ENCODE measurements around the gene GFM1.

Gene GFM1

DNA sequence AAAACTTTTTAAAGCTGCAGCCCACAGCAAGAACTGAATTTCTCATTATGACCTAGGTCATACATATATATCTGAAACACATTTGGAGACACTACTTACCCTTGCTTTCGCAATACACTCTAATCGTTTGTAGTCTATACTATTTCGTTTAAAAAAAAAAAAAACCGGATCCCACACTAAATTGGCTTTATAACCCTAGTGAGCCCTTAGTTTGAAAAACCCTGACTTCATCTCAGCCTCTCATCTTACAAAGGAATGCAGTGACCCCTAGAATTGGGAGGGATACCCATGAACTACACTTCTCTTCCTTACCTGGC lies 83.7 kb downstream of the GFM1 start:
- DNase-seq = no peak

- no peak for DNase-seq
These were observed 84.5 kb downstream of the GFM1 start for GRCh38 chr3:158728851-158729250.

- no peak for DNase-seq
These were observed 87.2 kb downstream of the GFM1 start for GRCh38 chr3:158731486-158731885.

GRCh38 chr3:158731938-158732855 lies 87.9 kb downstream of the GFM1 start, which contains the start of gene RARRES1:
Gene RARRES1, minus strand, starts transcription at chr3:158732457. Its CDS starts 42 bp downstream, at chr3:158732415.
- DNase-seq = peak; percentile 49

DNA sequence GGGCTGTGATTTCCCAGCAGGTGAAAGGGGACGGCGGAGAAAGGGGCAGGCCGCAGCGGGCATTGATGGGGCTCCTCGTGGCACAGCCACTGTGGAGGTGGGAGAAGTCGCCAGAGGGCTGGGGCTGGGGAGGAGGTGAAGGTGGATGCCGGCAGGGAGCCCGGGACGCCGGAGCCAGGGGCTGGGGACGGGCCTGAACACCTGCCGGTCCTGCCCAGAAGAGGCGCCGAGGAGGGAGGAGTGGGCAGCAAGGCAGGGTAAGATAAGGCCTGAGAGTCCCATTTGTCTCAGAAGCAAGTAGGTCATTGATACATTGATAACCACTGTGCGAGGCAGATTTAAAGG lies 88.5 kb downstream of the GFM1 start:
- no peak for DNase-seq

DNA sequence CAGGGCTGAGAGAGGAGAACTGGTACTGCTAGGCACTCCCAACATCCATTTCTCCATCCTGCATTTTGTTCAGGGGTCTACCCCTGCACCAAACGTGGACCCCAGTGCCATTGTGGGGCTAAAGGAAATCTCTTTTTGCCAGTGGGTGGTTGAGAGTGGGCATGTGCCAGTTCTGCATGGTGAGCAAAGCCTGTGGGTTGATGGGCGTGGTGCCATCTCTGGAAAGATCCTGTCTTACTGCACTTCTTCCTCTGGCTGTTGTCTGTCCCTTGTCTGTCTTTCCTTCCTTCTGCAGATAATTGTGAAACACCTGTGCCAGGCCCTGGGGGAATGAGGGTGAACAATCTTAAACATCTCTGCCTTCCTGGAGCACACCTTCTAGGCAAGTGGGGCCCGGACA lies 89.3 kb downstream of the GFM1 start:
- no peak for DNase-seq

GRCh38 chr3:158735296-158736033 lies 91.1 kb downstream of the GFM1 start:
- no peak for DNase-seq

DNA sequence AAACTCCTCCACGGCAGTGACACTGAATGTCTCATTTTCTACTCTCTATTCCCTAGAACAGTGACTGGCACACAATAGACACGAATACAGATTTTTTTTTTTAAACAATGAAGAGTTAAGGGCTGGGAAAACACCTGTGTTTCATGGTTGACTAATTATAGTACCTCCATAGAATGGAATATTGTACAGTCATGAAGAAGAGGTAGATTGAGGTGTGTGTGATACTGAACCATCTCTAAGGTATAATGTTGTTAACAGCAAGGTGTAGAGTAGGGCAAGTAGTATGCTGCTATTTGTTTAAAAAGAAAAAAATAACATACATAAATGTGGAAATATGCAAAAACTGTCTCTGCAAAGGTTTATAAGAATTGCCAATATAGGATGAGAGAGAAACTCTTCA lies 93.1 kb downstream of the GFM1 start:
- DNase-seq = no peak

- no peak for DNase-seq
These were observed 93.8 kb downstream of the GFM1 start for GRCh38 chr3:158737976-158738615.

DNA sequence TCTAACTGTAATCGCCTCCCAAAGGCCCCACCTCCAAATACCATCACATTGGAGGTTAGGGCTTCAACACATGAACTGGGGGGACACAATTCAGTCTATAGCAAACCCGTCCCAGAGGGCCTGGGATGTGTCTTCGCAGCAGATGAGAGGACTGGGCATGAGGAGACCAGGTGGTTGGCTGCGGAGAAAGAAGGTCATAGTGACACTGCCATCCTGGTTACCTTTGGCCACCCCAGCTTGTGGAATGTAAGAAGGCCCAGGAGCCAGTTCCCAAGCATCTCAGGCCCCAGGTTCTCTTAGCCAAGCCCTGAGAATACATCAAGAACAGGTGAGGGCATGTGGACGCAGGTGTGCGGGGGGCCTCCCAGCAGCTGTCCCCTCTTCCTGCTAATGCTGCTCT lies 94.3 kb downstream of the GFM1 start:
- no peak for DNase-seq

GRCh38 chr3:158739078-158739477 lies 94.8 kb downstream of the GFM1 start:
- DNase-seq = no peak

DNA sequence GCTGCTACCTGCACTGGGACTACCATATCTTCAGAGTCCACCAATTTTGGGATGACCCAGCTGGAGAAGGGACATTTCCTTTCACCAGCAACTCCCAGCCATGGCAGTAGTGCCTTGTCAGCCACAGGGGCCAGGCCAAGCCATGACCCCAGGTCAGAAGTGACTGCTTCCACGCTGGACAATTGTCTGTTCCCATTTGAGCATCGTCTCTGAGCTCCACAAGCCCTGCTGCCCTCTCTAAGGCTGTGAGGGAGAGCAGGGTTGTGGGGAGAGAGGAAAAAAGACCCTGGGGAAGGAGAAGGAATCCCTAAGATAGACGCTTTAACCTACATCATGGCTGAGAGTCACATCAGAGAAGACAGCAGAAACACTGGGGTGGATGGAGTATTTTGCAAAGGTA lies 95.3 kb downstream of the GFM1 start:
- no peak for DNase-seq

Measured in fibroblast of skin of right quadriceps (primary cell).